HepG2 (cell line): ENCODE results near the gene FAM228A. TPM values are rescaled to one million over a fixed set of nuclear protein-coding genes. Genes with fewer than 3 reads are reported as not detected.

Experiments
- BRD4 ChIP-seq: sonication (generic); formaldehyde crosslinking; IDR thresholded peaks from 2 replicates; pipeline ENCODE4 v1.4.0; 2020; ENCODE audit warnings: missing genetic modification reagents
- FOXA1 ChIP-seq, 2 experiments: fragments of 450-650 bp in 1 of 2; sonication (generic) in 1 of 2; formaldehyde crosslinking in 1 of 2; IDR thresholded peaks; 2 replicates each; pipeline versions ENCODE4 v1.4.0 to v1.6.1; 2016 to 2020; ENCODE audit warnings: missing genetic modification reagents in 1 of 2
- KAT2B ChIP-seq: fragments of 150-350 bp; IDR thresholded peaks from 2 replicates; pipeline ENCODE4 v1.6.1; 2014; ENCODE audit warnings: low read depth, low read length, borderline replicate concordance
- MATR3 ChIP-seq: sonication (generic); formaldehyde crosslinking; IDR thresholded peaks from 2 replicates; pipeline ENCODE4 v1.4.0; 2020; ENCODE audit warnings: missing genetic modification reagents
- PAX8 ChIP-seq: sonication (generic); formaldehyde crosslinking; IDR thresholded peaks from 2 replicates; pipeline ENCODE4 v1.8.0; 2022; ENCODE audit warnings: mild to moderate bottlenecking, missing genetic modification reagents, borderline replicate concordance
- RARG ChIP-seq: sonication (generic); formaldehyde crosslinking; IDR thresholded peaks from 2 replicates; pipeline ENCODE4 v1.4.0; 2020; ENCODE audit warnings: low read depth, mild to moderate bottlenecking, missing genetic modification reagents
- SMARCC2 ChIP-seq: fragments of 450-650 bp; IDR thresholded peaks from 2 replicates; pipeline ENCODE4 v1.6.1; 2017; ENCODE audit warnings: antibody characterized with exemption, mild to moderate bottlenecking
- SP140L ChIP-seq: sonication (generic); formaldehyde crosslinking; IDR thresholded peaks from 2 replicates; pipeline ENCODE4 v1.4.0; 2020; ENCODE audit warnings: missing genetic modification reagents, borderline replicate concordance
- ZNF260 ChIP-seq: sonication (generic); formaldehyde crosslinking; IDR thresholded peaks from 2 replicates; pipeline ENCODE4 v1.4.0; 2020; ENCODE audit warnings: missing genetic modification reagents, low read depth, mild to moderate bottlenecking, borderline replicate concordance
- ZNF296 ChIP-seq: sonication (generic); formaldehyde crosslinking; conservative IDR thresholded peaks from 2 replicates; pipeline ENCODE4 v1.5.0; 2020; ENCODE audit warnings: mild to moderate bottlenecking, missing genetic modification reagents
- ZNF660 ChIP-seq: sonication (generic); formaldehyde crosslinking; IDR thresholded peaks from 2 replicates; pipeline ENCODE4 v1.5.1; 2020; ENCODE audit warnings: mild to moderate bottlenecking, low read depth, missing genetic modification reagents, borderline replicate concordance
- polyA plus RNA-seq, 8 experiments: library from polyadenylated mRNA; depleted of rRNA in 3 of 8; stranded (reverse) in 7 of 8; unstranded in 1 of 8; fragments of >200 nt; fragmentation: Illumina TruSeq in 4 of 8; extraction: Trizol in 4 of 8; gene quantifications; 2 replicates each; pipeline versions ENCODE4 v1.2.1 to v1.2.3, GENCODE V29; 2011 to 2016; ENCODE audit warnings: low read depth in 4 of 8, missing spikeins in 1 of 8, mixed read lengths in 1 of 8; ENCODE audit not compliant: insufficient read depth in 1 of 8
- total RNA-seq, 5 experiments: library from RNA; depleted of rRNA; stranded (reverse); fragments of >200 nt; fragmentation: Illumina TruSeq; extraction: Trizol; gene quantifications; 2 replicates each; pipeline ENCODE4 v1.2.3, GENCODE V29; 2016; ENCODE audit warnings: low read depth in 1 of 5
- TF ChIP-seq, protein P1 (sequence below): sonication (generic); formaldehyde crosslinking; conservative IDR thresholded peaks from 2 replicates; pipeline ENCODE4 v1.4.0; 2020; ENCODE audit warnings: missing genetic modification reagents
- TF ChIP-seq, protein P2 (sequence below): sonication (generic); formaldehyde crosslinking; IDR thresholded peaks from 2 replicates; pipeline ENCODE4 v1.5.0; 2020; ENCODE audit warnings: mild to moderate bottlenecking, missing genetic modification reagents
- TF ChIP-seq, protein P3 (sequence below): sonication (generic); formaldehyde crosslinking; IDR thresholded peaks from 2 replicates; pipeline ENCODE4 v1.4.0; 2020; ENCODE audit warnings: missing genetic modification reagents; ENCODE audit errors: not compliant biosample characterization
- TF ChIP-seq, protein P4 (sequence below): sonication (generic); formaldehyde crosslinking; IDR thresholded peaks from 2 replicates; pipeline ENCODE4 v1.4.0; 2020; ENCODE audit warnings: mild to moderate bottlenecking, missing genetic modification reagents
- TF ChIP-seq, protein P5 (sequence below): sonication (generic); formaldehyde crosslinking; IDR thresholded peaks from 2 replicates; pipeline ENCODE4 v1.4.0; 2020; ENCODE audit warnings: missing genetic modification reagents, borderline replicate concordance

FAM228A gene
- total and polyA plus RNA-seq, 2 of the 13 experiments (the other 11 are each of a cell fraction or from before 2014, with no cell fraction given) = not detected

DNA sequence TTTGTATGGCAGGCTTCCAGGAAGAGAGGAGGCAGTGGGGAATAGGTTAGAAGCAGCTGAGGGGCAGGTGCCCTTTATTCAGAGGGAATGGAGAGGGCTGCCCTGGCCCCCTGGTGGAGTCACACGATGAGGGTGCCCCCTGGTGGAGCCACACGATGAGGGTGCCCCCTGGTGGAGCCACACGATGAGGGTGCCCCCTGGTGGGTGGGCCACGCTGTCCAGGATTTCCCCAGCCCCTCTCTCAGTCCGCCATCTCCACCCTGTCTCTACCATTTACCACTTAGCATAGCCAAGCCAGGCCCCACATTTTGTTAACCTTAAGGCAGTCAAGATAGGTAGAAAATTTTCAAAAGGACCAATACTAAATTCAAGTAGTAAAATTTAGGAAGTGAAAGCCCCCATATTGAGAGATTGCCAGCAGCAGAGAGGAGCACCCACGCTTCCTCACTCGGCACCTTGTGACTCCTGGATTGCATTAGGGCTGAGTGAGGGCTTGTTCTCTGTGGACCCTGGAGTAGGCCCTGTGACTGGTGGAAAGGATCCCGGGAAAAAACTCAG lies 10.4 kb upstream of the FAM228A start (continued):
- TF ChIP-seq, protein P1, sequence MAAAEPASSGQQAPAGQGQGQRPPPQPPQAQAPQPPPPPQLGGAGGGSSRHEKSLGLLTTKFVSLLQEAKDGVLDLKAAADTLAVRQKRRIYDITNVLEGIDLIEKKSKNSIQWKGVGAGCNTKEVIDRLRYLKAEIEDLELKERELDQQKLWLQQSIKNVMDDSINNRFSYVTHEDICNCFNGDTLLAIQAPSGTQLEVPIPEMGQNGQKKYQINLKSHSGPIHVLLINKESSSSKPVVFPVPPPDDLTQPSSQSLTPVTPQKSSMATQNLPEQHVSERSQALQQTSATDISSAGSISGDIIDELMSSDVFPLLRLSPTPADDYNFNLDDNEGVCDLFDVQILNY (CRISPR knock-in tag) = no peak
- TF ChIP-seq ZNF660 = no peak
- no peak for TF ChIP-seq ZNF260
- no peak for TF ChIP-seq ZNF296 (CRISPR knock-in tag)
- no peak for TF ChIP-seq PAX8 (CRISPR knock-in tag)
- TF ChIP-seq, protein P2, sequence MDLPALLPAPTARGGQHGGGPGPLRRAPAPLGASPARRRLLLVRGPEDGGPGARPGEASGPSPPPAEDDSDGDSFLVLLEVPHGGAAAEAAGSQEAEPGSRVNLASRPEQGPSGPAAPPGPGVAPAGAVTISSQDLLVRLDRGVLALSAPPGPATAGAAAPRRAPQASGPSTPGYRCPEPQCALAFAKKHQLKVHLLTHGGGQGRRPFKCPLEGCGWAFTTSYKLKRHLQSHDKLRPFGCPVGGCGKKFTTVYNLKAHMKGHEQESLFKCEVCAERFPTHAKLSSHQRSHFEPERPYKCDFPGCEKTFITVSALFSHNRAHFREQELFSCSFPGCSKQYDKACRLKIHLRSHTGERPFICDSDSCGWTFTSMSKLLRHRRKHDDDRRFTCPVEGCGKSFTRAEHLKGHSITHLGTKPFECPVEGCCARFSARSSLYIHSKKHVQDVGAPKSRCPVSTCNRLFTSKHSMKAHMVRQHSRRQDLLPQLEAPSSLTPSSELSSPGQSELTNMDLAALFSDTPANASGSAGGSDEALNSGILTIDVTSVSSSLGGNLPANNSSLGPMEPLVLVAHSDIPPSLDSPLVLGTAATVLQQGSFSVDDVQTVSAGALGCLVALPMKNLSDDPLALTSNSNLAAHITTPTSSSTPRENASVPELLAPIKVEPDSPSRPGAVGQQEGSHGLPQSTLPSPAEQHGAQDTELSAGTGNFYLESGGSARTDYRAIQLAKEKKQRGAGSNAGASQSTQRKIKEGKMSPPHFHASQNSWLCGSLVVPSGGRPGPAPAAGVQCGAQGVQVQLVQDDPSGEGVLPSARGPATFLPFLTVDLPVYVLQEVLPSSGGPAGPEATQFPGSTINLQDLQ (CRISPR knock-in tag) = no peak
- no peak for TF ChIP-seq RARG (CRISPR knock-in tag)
- no peak for TF ChIP-seq MATR3
- TF ChIP-seq, protein P3, sequence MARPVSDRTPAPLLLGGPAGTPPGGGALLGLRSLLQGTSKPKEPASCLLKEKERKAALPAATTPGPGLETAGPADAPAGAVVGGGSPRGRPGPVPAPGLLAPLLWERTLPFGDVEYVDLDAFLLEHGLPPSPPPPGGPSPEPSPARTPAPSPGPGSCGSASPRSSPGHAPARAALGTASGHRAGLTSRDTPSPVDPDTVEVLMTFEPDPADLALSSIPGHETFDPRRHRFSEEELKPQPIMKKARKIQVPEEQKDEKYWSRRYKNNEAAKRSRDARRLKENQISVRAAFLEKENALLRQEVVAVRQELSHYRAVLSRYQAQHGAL = no peak
- no peak for TF ChIP-seq SMARCC2
- TF ChIP-seq, protein P4, sequence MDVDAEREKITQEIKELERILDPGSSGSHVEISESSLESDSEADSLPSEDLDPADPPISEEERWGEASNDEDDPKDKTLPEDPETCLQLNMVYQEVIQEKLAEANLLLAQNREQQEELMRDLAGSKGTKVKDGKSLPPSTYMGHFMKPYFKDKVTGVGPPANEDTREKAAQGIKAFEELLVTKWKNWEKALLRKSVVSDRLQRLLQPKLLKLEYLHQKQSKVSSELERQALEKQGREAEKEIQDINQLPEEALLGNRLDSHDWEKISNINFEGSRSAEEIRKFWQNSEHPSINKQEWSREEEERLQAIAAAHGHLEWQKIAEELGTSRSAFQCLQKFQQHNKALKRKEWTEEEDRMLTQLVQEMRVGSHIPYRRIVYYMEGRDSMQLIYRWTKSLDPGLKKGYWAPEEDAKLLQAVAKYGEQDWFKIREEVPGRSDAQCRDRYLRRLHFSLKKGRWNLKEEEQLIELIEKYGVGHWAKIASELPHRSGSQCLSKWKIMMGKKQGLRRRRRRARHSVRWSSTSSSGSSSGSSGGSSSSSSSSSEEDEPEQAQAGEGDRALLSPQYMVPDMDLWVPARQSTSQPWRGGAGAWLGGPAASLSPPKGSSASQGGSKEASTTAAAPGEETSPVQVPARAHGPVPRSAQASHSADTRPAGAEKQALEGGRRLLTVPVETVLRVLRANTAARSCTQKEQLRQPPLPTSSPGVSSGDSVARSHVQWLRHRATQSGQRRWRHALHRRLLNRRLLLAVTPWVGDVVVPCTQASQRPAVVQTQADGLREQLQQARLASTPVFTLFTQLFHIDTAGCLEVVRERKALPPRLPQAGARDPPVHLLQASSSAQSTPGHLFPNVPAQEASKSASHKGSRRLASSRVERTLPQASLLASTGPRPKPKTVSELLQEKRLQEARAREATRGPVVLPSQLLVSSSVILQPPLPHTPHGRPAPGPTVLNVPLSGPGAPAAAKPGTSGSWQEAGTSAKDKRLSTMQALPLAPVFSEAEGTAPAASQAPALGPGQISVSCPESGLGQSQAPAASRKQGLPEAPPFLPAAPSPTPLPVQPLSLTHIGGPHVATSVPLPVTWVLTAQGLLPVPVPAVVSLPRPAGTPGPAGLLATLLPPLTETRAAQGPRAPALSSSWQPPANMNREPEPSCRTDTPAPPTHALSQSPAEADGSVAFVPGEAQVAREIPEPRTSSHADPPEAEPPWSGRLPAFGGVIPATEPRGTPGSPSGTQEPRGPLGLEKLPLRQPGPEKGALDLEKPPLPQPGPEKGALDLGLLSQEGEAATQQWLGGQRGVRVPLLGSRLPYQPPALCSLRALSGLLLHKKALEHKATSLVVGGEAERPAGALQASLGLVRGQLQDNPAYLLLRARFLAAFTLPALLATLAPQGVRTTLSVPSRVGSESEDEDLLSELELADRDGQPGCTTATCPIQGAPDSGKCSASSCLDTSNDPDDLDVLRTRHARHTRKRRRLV (CRISPR knock-in tag) = no peak
- no peak for TF ChIP-seq BRD4
- TF ChIP-seq KAT2B = no peak
- no peak for TF ChIP-seq FOXA1 (IDR thresholded peaks at IDR 0.05)
- no peak for TF ChIP-seq FOXA1 (CRISPR knock-in tag; IDR thresholded peaks at IDR 0.05)
- no peak for TF ChIP-seq SP140L (CRISPR knock-in tag)
- TF ChIP-seq, protein P5, sequence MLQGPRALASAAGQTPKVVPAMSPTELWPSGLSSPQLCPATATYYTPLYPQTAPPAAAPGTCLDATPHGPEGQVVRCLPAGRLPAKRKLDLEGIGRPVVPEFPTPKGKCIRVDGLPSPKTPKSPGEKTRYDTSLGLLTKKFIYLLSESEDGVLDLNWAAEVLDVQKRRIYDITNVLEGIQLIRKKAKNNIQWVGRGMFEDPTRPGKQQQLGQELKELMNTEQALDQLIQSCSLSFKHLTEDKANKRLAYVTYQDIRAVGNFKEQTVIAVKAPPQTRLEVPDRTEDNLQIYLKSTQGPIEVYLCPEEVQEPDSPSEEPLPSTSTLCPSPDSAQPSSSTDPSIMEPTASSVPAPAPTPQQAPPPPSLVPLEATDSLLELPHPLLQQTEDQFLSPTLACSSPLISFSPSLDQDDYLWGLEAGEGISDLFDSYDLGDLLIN = 0 out of 2 replicates have a peak, but pooled peaks have one; percentile 55
